Measurements from ENCODE around the gene SETD2.
"Not testable (repeated sequence)": the region's sequence is repeated elsewhere in the genome, so short reads cannot be mapped to it uniquely, and the experiment has no call there.

The SETD2 gene

DNA sequence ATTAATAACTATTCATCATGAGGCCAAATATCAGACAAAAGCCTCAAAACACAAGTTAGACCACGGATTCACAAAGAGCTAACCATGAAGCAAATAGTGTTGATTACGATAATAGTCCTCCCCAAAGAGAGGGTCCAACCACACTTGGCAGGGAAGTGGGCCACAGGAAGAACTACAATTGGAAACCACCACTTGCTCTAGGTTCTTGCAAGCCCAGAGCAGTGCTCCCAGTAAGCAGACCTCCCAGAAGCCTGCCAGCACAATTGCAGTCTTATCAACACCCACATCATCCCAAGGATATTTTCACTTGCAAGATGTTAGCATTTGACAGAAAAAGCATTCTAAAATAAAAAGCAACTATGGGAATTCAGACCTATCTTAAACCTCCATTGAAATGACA is 11.3 kb downstream of the SETD2 start:
- no peak for DNase-seq (ENCODE audit: low spot score)

DNA sequence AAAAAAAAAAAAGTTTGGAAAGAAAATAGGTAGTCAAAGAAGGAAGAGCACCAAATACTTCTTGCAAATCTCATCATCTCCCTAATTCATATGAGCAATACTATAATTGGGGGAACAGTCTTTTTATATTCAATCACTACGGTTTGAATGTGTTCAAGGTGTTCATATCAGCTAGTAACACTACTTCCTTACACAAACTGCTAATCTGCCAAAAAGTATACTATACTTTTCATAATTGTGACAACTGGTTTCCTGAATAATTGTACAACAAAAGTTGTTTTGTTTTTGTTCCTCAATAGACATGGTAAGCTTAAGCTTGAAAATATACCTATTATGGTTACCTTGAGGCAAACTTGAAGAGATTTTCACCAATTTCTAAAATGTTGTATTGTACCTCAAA is 12.1 kb downstream of the SETD2 start:
- DNase-seq (ENCODE audit: low spot score), result no peak

DNA sequence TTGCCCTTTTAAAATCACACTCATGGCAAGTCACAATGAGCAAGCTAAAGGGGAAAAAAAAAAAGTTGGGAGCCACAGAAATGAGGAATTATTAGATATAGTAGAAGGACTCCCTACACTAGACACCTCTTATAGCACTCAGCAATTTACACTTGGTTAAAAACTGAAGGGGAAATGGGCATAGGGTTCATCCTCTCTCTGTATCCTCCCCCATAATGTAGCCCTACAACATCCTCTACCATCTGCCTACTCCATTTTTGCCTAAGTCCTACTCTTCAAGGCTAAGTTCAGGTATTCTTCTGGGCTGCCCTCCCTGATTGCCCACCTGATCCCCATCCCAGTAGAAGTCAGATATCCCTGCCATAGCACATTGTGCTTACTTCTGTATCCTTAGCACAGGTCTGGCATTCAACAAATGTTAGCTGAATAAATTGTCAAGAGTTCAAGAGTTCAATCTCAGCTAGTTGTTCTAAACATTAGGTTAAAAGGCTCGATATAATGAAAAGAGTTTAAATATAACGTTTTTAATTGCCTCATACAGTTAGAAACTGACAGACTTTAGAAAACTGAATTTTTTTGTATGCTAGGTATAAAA is 14.5 kb downstream of the SETD2 start:
- no peak for DNase-seq (ENCODE audit: low spot score)

DNA sequence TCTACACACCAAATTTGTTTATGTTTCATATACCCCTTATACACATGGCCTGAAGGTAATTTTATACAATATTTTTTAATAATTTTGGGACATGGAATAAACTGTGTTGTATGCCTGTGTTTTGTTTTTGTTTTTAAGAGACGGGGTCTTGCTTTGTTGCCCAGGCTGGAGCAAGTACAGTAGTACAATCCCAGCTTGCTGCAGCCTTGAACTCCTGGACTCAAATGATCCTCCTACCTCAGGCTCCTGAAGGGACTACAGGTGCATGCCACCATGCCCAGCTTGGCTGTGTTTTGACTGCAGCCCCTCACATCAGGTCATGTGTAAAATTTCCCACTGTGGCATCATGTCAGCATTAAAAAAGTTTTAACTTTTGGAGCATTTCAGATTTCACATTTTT is 18.6 kb downstream of the SETD2 start:
- DNase-seq (ENCODE audit: low spot score), result no peak

DNA sequence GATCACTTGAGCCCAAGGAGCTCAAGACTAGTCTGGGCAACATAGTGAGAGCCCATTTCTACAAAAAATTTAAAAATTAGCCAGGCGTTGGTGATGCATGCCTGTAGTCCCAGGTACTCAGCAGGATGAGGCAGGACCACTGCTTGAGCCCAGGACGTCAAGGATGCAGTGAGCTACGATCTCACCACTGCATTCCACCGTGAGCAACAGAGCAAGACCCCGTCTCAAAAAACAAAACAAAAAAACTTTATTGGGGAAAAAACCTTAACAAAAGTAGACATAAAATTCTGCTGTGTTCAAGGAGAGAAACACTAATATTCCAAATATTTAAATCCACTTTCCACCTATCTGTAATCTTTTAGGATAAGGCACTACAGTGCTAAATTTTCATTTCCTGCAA is 20.8 kb downstream of the SETD2 start:
- DNase-seq (ENCODE audit: low spot score), result no peak

DNA sequence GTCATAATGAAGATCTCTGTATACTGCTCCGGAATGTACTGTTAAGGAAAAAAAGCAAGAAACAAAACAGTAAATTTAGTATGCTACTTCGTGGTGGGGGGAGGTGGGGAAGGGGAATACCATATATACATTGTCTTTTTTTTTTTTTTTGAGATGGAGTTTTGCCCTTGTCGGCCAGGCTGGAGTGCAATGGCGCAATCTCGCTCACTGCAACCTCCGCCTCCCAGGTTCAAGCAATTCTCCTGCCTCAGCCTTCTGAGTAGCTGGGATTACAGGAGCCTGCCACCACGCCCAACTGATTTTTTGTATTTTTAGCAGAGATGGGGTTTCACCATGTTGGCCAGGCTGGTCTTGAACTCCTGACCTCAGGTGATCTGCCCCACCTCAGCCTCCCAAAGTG is 21.4 kb downstream of the SETD2 start:
- not testable (repeated sequence) for DNase-seq (ENCODE audit: low spot score)

DNA sequence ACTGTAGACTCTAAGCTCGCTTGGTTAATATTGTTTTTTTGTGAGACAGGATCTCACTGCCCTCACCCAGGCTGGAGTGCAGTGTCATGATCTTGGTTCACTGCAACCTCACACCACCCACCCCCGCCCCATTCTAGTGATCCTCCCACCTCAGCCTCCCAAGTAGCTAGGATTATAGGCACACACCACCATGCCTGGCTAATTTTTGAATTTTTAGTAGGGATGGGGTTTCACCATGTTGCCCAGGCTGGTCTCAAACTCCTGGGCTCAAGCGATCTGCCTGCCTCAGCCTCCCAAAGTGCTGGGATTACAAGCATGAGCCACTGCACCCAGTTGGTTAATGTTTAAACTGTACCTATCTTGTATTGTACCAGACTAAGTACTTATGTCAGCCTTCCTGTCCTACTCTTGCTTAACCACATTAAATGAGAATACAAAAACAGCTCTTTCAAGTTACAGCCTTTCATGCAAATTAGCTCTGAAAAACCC is 22.9 kb downstream of the SETD2 start:
- DNase-seq (ENCODE audit: low spot score), result not testable (repeated sequence)

DNA sequence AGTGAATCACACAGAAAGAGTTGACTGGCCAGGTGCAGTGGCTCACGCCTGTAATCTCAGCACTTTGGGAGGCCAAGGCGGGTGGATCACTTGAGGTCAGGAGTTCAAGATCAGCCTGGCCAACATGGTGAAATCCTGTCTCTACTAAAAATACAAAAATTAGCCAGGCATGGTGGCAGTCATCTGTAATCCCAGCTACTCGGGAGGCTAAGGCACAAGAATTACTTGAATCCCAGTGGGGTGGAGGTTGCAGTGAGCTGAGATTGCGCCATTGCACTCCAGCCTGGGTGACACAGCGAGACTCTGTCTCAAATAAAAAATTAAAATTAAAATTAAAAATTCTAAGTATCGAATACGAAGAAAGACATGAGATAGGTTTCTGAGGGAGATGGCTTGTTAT is 23.4 kb downstream of the SETD2 start:
- DNase-seq (ENCODE audit: low spot score), result not testable (repeated sequence)

DNA sequence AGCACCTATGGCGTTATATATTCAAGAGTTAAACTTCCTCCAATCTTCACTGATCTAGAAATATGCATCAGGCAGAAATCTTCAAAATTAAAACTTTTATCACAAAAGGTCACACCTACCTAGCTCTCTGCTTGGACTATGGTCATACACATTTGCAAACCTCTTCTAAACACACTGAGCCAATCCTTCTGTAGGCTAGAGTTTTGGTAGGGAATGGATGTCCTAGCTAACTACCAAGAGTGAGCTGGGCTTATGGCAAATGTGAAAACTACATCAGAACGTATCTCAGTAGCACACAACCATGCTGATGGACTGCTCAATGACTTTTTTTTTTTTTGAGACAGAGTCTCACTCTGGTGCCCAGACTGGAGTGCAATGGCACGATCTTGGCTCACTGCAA is 29.6 kb downstream of the SETD2 start:
- DNase-seq (ENCODE audit: low spot score), result no peak

DNA sequence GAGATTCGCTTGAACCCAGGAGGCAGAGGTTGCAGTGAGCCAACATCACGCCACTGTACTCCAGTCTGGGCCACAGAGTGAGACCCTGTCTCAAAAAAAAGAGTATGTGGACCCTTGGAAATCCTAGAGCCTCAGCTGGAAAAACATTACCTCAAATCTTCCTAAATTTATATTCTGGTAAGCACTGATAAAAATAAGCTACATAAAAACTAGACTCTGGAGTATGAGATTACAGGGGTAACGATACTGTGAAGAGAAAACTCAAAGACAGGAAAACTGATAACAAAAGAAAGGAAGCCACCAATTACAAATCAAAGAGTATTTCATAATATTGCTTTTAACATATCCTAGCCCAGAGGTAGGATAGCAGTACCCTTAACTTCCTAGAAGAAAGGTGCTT is 30.3 kb downstream of the SETD2 start:
- DNase-seq (ENCODE audit: low spot score), result no peak

DNA sequence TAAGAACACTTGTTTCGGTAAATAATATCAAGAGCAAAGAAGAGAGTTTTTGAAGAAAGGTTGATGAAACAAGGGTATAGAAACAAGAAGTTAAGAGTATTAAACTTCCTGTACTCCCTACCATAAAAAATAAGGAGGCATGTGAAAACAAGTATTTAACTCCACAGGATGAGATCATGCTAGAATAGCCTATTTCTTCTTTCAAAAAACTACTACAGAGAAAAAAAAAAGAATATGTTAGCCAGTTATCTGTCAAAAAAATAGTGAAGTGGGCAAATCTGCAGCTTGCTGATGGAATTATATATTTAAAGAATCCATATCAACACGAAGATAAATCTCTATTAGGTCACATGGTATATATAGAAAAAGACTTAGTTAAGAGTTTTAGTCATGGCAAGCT is 33.4 kb downstream of the SETD2 start:
- no peak for DNase-seq (ENCODE audit: low spot score)

DNA sequence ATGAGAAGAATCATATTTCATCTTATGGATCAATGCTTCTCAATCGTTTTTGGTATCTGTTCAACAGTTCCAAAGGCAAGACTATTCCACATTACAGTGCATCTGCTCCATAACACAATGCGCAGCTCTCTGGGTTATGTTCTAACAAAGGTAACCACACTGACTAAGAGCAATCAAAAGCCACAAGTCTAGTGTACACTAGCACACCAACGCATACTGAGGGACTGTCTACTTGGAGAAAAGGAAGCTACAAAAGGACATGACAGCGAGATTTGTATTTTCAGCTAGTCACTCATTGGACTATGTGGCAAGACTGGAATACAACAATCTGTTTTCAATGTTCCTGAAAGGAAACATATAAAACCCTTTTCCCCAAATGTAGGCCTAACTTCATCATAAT is 35.8 kb downstream of the SETD2 start:
- peak; percentile 7 for DNase-seq (ENCODE audit: low spot score)

DNA sequence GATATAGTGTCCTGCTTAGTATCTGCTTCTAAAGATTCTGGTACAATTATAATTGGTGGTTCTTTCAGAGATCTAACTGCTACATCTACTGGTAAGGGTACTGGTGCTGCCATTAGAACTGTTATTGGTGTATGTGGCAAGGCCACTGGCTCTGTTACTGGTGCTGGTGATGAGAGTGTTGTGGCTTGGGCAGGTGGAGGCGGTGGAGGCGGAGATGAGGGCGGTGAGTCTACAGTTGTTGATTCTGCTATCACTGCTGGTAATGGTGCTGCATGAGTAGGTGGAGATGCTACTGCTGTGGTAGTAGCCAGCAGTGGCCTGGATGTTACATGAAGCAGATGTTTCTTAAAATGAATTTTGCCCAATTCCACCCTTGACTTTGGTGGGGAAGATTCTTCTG is 40.1 kb downstream of the SETD2 start:
- no peak for DNase-seq (ENCODE audit: low spot score)

DNA sequence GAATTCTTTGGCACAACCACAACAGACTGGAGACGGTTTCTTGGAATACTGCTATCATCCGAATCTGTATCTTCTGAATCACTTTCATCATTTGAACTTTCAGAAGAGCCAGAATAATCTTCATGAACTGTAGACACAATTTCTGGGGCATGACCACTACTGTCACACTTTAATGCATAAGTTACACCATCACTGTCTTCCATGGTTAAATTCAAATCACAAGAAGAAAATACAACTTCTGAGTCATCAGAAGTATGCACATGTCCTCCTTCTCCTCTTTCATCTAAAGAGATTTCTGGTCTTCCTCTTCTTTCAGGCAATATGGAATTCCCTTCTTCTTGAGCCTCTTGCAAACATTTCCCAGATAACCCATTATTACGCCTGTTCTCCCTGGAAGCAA is 42.5 kb downstream of the SETD2 start:
- DNase-seq (ENCODE audit: low spot score), result no peak

DNA sequence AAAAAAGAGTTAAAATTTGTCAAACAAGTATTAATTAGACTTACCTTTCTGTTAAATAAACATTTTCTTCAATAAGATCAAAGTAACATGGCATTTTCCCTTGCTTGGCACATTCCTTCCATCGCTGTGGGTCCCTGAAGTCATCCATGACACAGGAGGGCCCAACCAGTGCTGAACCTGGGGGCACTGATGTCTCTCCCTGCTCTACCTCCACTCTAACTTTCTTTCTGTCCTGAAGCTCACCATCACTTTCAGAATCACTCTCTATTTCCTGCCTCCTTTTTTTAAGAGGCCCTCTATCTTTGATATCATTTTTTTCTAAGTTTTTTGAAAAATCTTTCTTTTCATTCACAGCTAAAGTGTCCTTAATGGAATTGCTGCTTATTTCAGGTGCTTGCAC is 43.8 kb downstream of the SETD2 start:
- DNase-seq (ENCODE audit: low spot score), result no peak

DNA sequence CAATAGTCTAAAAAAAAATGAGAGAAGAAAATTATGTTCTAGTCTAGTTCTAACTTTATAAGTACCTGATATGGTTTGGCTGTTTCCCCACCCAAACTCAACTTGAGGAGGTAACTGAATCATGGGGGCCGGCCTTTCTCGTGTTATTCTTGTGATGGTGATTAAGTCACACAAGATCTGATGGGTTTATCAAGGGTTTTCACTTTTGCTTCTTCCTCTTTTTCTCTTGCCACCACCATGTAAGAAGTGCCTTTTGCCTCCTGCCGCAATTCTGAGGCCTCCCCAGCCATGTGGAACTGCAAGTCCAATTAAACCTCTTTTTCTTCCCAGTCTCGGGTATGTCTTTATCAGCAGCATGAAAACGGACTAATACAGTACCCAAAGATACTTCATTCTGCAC is 44.5 kb downstream of the SETD2 start:
- DNase-seq (ENCODE audit: low spot score), result not testable (repeated sequence)

DNA sequence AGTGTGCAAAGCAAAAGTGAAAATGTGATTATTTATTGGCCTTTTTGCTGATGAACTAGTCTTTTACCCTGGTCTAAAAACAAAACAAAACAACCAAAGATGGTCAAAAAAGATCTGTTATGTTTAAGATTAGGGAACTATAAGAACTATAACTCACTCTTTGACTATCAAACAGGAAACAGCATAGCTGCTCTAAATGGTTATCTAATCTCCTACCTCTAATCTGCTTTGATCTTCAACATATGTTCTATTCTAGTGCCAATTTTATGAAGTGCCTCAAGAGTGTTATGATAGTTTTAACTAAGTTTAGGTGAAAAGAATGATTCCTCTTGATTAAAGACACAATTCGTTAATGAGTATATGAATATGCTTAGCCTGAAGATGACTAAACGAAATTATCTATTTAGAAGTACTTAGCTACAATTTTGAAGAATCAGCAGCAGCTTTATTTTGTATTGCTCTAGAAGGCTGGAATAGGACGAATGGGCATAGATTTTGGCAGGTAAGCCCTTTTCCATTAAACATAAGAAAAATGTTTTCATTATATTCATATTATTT is 46.0 kb downstream of the SETD2 start:
- no peak for DNase-seq (ENCODE audit: low spot score)

DNA sequence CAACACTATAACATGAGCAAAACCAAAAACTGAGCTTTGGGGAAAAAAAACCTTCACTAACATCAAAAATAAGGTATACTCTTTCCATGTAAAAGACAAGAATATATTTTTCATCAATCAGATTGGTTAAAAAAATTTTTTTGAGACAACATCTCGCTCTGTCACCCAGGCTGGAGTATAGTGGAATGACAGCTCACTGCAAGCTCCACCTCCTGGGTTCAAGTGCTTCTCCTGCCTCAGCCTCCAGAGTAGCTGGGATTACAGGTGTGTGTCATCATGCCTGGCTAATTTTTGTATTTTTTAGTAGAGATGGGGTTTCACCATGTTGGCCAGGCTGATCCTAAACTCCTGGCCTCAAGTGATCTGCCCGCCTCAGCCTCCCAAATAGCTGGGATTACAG is 48.4 kb downstream of the SETD2 start:
- DNase-seq (ENCODE audit: low spot score), result not testable (repeated sequence)

DNA sequence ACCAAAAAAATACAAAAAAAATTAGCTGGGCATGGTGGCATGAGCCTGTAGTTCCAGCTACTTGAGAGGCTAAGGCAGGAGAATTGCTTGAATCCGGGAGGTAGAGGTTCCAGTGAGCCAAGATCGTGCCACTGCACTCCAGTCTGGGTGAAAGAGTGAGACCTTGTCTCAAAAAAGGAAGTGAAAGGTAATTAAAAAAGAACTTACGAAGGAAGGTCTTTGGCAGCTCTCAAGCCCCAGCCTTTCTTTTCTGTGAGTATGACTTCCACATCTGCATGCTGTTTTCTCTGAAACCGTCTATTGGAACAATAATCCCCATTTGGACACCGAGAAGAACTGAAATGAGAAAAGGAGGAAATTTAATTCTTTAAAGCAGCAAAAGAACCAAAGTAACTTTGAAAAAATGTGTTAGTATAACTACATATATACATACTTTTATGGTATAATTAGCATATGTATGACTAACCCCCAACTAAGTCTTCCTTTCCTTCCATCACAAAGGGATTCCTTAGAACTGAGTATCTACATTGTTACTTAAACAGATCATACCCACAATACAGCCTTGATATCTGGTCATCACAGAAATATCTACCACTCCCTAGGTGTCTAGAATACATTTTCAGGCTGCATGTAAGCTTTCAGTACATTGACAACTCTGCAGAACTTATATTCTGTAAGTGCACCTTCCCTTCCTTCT is 50.1 kb downstream of the SETD2 start:
- peak; percentile 65 for DNase-seq (ENCODE audit: low spot score)

DNA sequence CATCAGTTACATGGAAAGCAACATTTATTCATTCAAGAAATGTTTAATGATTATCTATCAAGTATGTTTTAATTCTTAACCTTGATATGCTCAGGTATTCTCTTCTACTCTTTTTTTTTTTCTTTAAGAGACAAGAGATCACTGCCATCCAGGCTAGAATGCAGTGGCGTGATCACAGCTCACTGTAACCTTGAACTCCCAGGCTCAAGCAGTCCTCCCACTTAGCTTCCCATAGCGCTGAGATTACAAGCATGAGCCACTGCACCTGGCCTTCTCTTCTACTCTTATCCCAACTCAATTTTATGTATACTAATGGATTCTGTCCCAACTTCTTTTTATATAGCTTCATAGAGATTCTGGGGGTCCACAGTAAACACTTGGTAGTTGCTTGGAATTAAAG is 50.9 kb downstream of the SETD2 start:
- DNase-seq (ENCODE audit: low spot score), result no peak

DNA sequence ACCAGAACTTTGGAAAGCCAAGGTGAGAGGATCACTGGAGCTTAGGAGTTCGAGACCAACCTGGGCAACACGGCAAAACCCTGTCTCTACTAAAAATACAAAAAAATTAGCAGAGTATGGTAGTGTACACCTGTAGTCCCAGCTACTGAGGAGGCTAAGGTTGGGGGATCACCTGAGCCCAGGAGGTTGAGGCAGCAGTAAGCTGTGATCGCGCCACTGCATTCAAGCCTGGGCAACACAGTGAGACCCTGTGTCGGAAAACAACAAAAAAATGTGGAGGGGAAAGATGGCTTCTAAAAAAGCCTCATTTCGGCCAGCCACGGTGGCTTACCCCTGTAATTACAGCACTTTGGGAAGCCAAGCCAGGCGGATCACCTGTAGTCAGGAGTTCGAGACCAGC is 54.5 kb downstream of the SETD2 start:
- DNase-seq (ENCODE audit: low spot score), result no peak

DNA sequence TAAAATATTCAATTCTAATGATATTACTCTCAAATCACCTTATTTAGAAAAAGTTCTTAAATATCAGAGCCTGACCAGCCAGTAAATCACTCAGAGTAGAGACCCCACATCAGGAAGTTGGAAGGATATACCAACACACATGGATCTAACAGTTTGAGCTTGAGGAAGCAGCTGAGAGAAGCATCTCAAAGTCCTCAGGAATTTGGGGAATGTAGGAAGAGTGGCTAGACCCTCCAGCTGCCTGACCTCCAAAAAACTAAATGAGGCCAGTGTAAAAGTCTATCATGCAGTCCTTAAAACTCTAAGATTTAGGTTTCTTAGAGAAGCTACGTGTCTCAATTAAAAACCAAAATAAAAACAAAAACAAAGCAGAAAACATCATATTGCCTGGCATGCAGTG is 55.4 kb downstream of the SETD2 start:
- peak; percentile 32 for DNase-seq (ENCODE audit: low spot score)

DNA sequence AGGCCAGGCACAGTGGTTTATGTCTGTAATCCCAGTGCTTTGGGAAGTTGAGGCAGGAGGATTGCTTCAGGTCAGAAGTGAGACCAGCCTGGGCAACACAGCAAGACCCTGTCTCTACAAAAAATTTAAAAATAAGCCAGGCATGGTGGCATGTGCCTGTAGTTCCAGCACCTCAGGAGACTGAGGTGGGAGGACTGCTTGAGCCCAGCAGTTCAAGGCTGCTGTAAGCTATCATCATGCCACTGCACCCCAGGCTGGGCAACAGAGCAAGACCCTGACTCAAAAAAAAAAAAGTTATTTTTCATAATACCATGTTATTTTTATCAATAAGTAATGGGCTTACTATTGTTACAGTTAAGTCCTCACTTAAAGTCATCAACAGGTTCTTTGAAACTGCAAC is 59.7 kb downstream of the SETD2 start:
- no peak for DNase-seq (ENCODE audit: low spot score)

DNA sequence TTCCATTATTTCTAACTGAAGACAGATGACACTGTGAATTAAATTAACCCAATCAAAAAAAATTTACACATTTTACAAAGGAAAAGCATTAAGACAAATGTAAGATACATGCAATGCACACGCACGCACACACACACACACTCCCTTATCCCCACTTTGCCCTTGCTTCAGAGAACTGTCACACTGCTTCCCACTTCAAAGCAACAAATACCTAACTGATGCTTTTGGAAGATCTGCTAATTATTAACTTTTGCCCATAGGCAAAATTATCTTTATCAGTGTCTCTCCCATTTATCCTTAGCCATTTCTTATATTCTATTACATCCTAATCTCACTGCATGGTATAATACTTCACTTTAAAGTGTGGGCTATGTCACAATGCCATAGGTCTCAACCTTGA is 60.3 kb downstream of the SETD2 start:
- no peak for DNase-seq (ENCODE audit: low spot score)
